ENCODE data around the gene WIPF1. TPM values are rescaled to one million over a fixed set of nuclear protein-coding genes. Genes with fewer than 3 reads are reported as not detected.

WIPF1 gene
- total RNA-seq, 1 experiment from 2014 or later = 0.59 TPM

DNA sequence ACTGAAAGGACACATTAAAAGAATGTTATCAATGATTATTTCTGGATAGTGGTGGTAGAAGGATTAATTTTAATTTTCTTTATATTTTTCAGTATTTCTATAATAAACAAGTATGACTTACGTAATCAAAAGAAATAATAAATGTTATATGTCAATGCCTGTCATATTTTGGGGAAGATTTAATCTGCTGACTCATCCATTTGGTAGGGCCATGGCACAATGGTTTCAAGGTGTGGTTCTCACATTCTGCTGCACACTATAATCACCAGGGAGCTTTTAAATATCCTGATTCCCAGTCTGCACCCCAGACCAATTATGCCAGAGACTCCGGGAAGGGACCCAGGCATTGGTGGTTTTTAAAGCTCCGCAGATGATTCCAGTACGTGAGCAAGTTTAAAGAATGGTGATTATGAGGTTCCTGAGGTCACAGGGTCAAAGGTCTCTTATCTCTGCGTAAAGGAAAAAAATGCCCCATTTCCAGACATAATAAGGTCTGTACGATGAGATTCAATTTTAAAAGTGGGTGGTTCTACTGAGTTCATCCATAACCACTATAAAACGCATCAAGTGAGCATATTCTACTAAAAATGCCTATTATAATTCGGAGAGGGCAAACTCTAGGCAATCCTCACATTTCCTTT is 27.2 kb downstream of the WIPF1 start:
- Histone ChIP-seq H3K27ac (ENCODE audit: low read depth, low read length) (no peak overlapping the region), H3K9me3 (ENCODE audit: control insufficient read depth in 1 of 2, insufficient read depth in 1 of 2, low read depth in 1 of 2, low read length in 2 of 2) (no peaks in the 10 kb centered on the region), H2AFZ (ENCODE audit: low read depth, low read length, poor library complexity, severe bottlenecking) (no peak overlapping the region), H3K79me2 (ENCODE audit: insufficient read depth, low read length) (no peaks in the 10 kb centered on the region), H3K36me3 (ENCODE audit: control insufficient read depth in 1 of 2, insufficient read depth in 2 of 2, low read length in 2 of 2) (no peaks in the 10 kb centered on the region), H3K4me1 (ENCODE audit: control insufficient read depth in 1 of 2, insufficient read depth in 2 of 2, low read length in 2 of 2) (no peaks in the 10 kb centered on the region), H3K27me3 (ENCODE audit: insufficient read depth, low read length) (no peaks in the 10 kb centered on the region), H3K4me3 (replicated peaks in 1 of 2; ENCODE audit: low read depth in 1 of 2, low read length in 2 of 2) (no peak overlapping the region), H3K4me2 (ENCODE audit: low read length) (no peak overlapping the region), H3K9ac (ENCODE audit: low read length) (no peak overlapping the region), H3K9me2 (ENCODE audit: insufficient read depth) (no peaks in the 10 kb centered on the region), H4K20me1 (ENCODE audit: insufficient read depth) (no peaks in the 10 kb centered on the region)
- ATAC-seq = no peak
- no peak for DNase-seq (ENCODE audit: low read depth, low spot score)
- BruUV-seq (replicated peaks) = no TSS peak
- ChIA-PET RAD21 (ENCODE audit: low non-redundant PET in 1 of 2, low total read pairs in 2 of 2, uncharacterized antibody in 2 of 2, unreplicated experiment in 2 of 2) (no interaction called here), POLR2A (no interaction called here), CTCF (no interaction called here)
- intact Hi-C loops (cut with micrococcal nuclease) = no loop called here
- TF ChIP-seq ELF1 (IDR thresholded peaks at IDR 0.05; ENCODE audit: borderline replicate concordance, low read depth) = no peak
- no peak for TF ChIP-seq REST (IDR thresholded peaks at IDR 0.05; ENCODE audit: low read depth)
- no peak for TF ChIP-seq CBX3 (IDR thresholded peaks at IDR 0.05; ENCODE audit: low read depth)
- no peak for TF ChIP-seq ZBTB33 (IDR thresholded peaks at IDR 0.05; ENCODE audit: extremely low read depth, insufficient replicate concordance, low read length)
- TF ChIP-seq, protein P1, sequence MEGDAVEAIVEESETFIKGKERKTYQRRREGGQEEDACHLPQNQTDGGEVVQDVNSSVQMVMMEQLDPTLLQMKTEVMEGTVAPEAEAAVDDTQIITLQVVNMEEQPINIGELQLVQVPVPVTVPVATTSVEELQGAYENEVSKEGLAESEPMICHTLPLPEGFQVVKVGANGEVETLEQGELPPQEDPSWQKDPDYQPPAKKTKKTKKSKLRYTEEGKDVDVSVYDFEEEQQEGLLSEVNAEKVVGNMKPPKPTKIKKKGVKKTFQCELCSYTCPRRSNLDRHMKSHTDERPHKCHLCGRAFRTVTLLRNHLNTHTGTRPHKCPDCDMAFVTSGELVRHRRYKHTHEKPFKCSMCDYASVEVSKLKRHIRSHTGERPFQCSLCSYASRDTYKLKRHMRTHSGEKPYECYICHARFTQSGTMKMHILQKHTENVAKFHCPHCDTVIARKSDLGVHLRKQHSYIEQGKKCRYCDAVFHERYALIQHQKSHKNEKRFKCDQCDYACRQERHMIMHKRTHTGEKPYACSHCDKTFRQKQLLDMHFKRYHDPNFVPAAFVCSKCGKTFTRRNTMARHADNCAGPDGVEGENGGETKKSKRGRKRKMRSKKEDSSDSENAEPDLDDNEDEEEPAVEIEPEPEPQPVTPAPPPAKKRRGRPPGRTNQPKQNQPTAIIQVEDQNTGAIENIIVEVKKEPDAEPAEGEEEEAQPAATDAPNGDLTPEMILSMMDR (IDR thresholded peaks at IDR 0.05 in 2 of 3, conservative IDR thresholded peaks at IDR 0.05 in 1 of 3; ENCODE audit: borderline replicate concordance in 1 of 3, insufficient read depth in 1 of 3, low read depth in 2 of 3, low read length in 2 of 3) = no peak
- TF ChIP-seq CEBPB (IDR thresholded peaks at IDR 0.05; ENCODE audit: low read depth) = no peak
- TF ChIP-seq, protein P2, sequence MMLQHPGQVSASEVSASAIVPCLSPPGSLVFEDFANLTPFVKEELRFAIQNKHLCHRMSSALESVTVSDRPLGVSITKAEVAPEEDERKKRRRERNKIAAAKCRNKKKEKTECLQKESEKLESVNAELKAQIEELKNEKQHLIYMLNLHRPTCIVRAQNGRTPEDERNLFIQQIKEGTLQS (IDR thresholded peaks at IDR 0.05) = no peak
- no peak for TF ChIP-seq EZH2phosphoT487 (IDR thresholded peaks at IDR 0.05; ENCODE audit: borderline replicate concordance)

All from HCT116 (cell line).